ENCODE measurements around the gene GSG1.

The GSG1 gene

GRCh38 chr12:13099844-13100604, 3.4 kb downstream of the GSG1 start:
- no peaks in the 10 kb centered on the region for H3K9me3 ChIP-seq (ENCODE audit: control insufficient read depth, insufficient read depth, low read length)
- H3K27me3 ChIP-seq (ENCODE audit: control insufficient read depth, insufficient read depth, low read length): peaks cover 6% of the 10 kb centered on the region
- H3K4me1 ChIP-seq (ENCODE audit: control insufficient read depth, insufficient read depth, low read length): peaks cover 27% of the 10 kb centered on the region
- no peaks in the 10 kb centered on the region for H3K36me3 ChIP-seq (ENCODE audit: control insufficient read depth, insufficient read depth, low read length)
- peak overlapping the region; percentile 39 for H3K4me3 ChIP-seq (ENCODE audit: low read depth, low read length)
- no peak overlapping the region for H3K9ac ChIP-seq (ENCODE audit: low read depth, low read length)

DNA sequence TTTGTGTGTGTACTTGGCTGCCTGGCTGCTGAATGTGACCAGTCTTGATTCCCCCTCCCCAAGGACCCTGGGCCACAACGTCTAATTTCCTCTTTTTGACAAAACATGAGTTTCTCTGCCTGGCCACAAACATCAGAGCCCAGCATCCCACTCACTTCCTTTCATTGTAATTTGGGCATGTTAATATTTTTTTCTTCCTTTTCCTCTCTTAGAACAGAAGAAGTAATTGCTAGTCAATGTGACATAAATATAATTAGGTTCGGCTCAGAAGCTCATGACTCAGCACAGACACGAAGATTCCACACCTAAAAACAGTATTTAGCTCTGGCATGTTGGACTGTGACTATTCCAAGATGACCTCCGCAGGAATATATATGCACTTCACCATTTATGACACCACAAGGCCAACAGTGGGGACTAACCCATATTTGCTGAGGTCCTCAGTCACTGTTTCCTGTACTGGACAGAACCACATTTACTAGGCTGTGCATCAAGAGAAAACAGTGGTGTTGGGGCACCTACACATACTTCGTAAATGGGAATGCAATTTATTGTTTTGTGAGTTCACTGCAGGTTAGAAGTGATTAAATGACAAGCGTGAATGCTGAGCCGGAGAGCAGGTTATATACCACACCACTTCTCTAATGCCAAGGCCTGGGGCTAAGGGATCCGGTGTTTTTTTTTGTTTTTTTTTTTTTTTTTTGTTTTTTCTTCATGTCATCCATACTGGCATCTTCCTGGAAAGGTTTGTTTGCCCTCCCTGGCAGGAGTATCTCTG, 4.2 kb downstream of the GSG1 start:
- H3K9ac ChIP-seq (ENCODE audit: low read depth, low read length): no peak overlapping the region
- peaks cover 27% of the 10 kb centered on the region for H3K4me1 ChIP-seq (ENCODE audit: control insufficient read depth, insufficient read depth, low read length)
- no peaks in the 10 kb centered on the region for H3K9me3 ChIP-seq (ENCODE audit: control insufficient read depth, insufficient read depth, low read length)
- H3K4me3 ChIP-seq (ENCODE audit: low read depth, low read length): no peak overlapping the region
- H3K36me3 ChIP-seq (ENCODE audit: control insufficient read depth, insufficient read depth, low read length): no peaks in the 10 kb centered on the region
- H3K27me3 ChIP-seq (ENCODE audit: control insufficient read depth, insufficient read depth, low read length): peaks cover 6% of the 10 kb centered on the region

DNA sequence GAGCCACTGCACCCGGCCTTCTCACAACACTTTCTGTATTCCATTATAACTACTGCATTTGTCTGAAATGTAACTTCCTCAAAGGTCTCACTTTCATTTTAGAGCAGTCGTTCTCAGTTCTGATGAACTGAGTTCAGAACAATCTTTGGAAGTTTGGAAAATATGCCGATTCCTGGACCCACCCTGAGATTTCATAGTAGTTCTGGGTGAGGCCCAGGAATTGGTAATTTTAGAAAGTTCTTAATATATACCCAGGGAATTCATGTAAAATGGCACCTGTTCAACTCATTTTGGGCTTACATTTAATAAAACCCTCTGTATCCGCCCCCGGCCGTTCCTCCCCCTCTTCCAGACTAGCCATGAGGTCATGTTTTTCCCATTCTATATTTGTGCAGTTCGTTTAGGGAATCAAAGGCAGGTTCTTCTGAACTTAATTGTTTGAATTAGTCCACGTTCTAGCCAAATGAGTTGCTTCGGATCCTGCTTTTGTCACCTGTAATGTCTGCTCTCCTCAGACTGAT, 5.9 kb downstream of the GSG1 start:
- Histone ChIP-seq H3K36me3 (ENCODE audit: control insufficient read depth, insufficient read depth, low read length) (no peaks in the 10 kb centered on the region), H3K4me1 (ENCODE audit: control insufficient read depth, insufficient read depth, low read length) (peaks cover 21% of the 10 kb centered on the region), H3K27me3 (ENCODE audit: control insufficient read depth, insufficient read depth, low read length) (peaks cover 6% of the 10 kb centered on the region), H3K4me3 (ENCODE audit: low read depth, low read length) (no peak overlapping the region), H3K9me3 (ENCODE audit: control insufficient read depth, insufficient read depth, low read length) (no peaks in the 10 kb centered on the region), H3K9ac (ENCODE audit: low read depth, low read length) (no peak overlapping the region)

DNA sequence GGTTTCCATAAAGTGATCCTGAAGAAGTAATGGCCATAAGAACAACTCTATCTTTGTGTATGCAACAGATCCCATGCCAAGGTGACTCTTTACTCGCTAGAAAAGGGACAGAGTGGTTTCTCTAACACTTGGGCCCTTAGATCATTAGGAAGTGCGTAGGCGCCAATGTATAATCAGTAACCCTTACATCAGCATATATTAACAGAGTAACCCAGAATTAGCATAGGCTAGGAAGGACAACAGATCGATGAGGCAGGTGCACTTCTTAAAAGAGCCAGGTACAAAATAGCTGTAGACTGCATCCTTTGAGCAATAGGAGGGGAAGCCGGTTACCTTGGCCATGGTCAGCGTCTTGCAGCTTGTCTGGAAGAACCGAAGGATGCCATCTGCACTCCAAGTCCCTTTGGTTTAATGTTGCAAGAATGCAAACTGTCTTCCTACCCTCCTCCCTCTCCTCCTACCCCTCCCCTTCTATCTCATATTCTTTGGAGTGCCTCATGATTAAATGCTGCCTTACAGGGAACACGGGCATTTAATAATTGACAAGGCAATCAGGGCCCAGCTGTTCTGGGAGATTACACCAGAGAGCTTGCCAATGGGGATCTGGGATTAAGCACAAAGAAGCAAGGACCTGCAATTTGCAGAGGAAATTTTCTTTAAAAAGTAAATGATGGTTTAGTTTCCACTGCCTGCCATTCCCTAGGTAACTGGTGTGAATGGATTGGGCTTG, 8.0 kb downstream of the GSG1 start:
- Histone ChIP-seq H3K9me3 (ENCODE audit: control insufficient read depth, insufficient read depth, low read length) (no peaks in the 10 kb centered on the region), H3K36me3 (ENCODE audit: control insufficient read depth, insufficient read depth, low read length) (no peaks in the 10 kb centered on the region), H3K9ac (ENCODE audit: low read depth, low read length) (no peak overlapping the region), H3K4me1 (ENCODE audit: control insufficient read depth, insufficient read depth, low read length) (peaks cover 10% of the 10 kb centered on the region), H3K4me3 (ENCODE audit: low read depth, low read length) (no peak overlapping the region), H3K27me3 (ENCODE audit: control insufficient read depth, insufficient read depth, low read length) (no peaks in the 10 kb centered on the region)

GRCh38 chr12:13094367-13094766, 9.1 kb downstream of the GSG1 start:
- Histone ChIP-seq H3K4me1 (ENCODE audit: control insufficient read depth, insufficient read depth, low read length) (peaks cover 6% of the 10 kb centered on the region), H3K4me3 (ENCODE audit: low read depth, low read length) (no peak overlapping the region), H3K9me3 (ENCODE audit: control insufficient read depth, insufficient read depth, low read length) (no peaks in the 10 kb centered on the region), H3K36me3 (ENCODE audit: control insufficient read depth, insufficient read depth, low read length) (no peaks in the 10 kb centered on the region), H3K9ac (ENCODE audit: low read depth, low read length) (no peak overlapping the region), H3K27me3 (ENCODE audit: control insufficient read depth, insufficient read depth, low read length) (no peaks in the 10 kb centered on the region)

- H3K36me3 ChIP-seq (ENCODE audit: control insufficient read depth, insufficient read depth, low read length): no peaks in the 10 kb centered on the region
- H3K4me3 ChIP-seq (ENCODE audit: low read depth, low read length): no peak overlapping the region
- peaks cover 11% of the 10 kb centered on the region for H3K4me1 ChIP-seq (ENCODE audit: control insufficient read depth, insufficient read depth, low read length)
- H3K27me3 ChIP-seq (ENCODE audit: control insufficient read depth, insufficient read depth, low read length): no peaks in the 10 kb centered on the region
- no peak overlapping the region for H3K9ac ChIP-seq (ENCODE audit: low read depth, low read length)
- H3K9me3 ChIP-seq (ENCODE audit: control insufficient read depth, insufficient read depth, low read length): no peaks in the 10 kb centered on the region
Measured at GRCh38 chr12:13093848-13094220, 9.6 kb downstream of the GSG1 start.

DNA sequence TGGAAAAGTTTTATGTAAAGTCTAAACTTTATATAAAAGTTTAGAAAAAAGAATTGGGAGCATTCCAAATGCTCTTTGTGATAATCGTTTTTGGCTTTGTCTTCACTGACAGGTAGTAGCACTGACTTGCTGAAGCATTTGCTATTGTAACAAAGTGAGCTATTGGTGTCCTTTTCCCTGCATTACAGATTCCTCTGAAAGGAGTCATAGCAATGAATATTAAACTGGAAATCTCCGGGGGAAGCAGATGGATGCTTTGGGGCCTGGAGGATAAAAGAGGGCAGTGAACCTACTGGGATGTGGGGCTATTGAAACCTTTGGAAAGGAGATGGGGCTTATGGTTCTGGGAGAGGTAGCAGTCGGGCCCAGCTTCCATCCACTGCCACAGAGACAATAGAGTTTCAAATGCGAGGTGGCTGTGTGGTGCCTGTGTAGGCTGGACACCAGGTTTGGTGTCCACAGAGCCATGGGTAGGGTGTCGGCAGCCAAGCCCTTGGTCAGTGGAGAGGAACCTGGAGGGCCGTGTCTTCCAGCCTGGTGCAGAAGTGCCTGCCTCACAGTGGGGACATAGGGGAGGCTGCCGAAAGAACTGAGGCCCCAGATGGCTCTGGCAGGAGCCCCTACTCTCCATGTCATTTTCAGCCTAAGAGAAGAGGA, 10.1 kb downstream of the GSG1 start:
- Histone ChIP-seq H3K4me3 (ENCODE audit: low read depth, low read length) (no peak overlapping the region), H3K36me3 (ENCODE audit: control insufficient read depth, insufficient read depth, low read length) (no peaks in the 10 kb centered on the region), H3K9ac (ENCODE audit: low read depth, low read length) (no peak overlapping the region), H3K4me1 (ENCODE audit: control insufficient read depth, insufficient read depth, low read length) (peaks cover 12% of the 10 kb centered on the region), H3K9me3 (ENCODE audit: control insufficient read depth, insufficient read depth, low read length) (no peaks in the 10 kb centered on the region), H3K27me3 (ENCODE audit: control insufficient read depth, insufficient read depth, low read length) (no peaks in the 10 kb centered on the region)

- Histone ChIP-seq H3K27me3 (ENCODE audit: control insufficient read depth, insufficient read depth, low read length) (no peaks in the 10 kb centered on the region), H3K9me3 (ENCODE audit: control insufficient read depth, insufficient read depth, low read length) (no peaks in the 10 kb centered on the region), H3K4me3 (ENCODE audit: low read depth, low read length) (no peak overlapping the region)
Measured at GRCh38 chr12:13091832-13092231, 11.6 kb downstream of the GSG1 start.

GRCh38 chr12:13090054-13090453, 13.4 kb downstream of the GSG1 start:
- Histone ChIP-seq H3K27me3 (ENCODE audit: control insufficient read depth, insufficient read depth, low read length) (no peaks in the 10 kb centered on the region), H3K9ac (ENCODE audit: low read depth, low read length) (no peak overlapping the region), H3K9me3 (ENCODE audit: control insufficient read depth, insufficient read depth, low read length) (no peaks in the 10 kb centered on the region), H3K4me1 (ENCODE audit: control insufficient read depth, insufficient read depth, low read length) (peaks cover 24% of the 10 kb centered on the region), H3K4me3 (ENCODE audit: low read depth, low read length) (no peak overlapping the region), H3K36me3 (ENCODE audit: control insufficient read depth, insufficient read depth, low read length) (no peaks in the 10 kb centered on the region)

More at GRCh38 chr12:13091832-13092231, 11.6 kb downstream of the GSG1 start:
- H3K9ac ChIP-seq (ENCODE audit: low read depth, low read length): no peak overlapping the region
- H3K4me1 ChIP-seq (ENCODE audit: control insufficient read depth, insufficient read depth, low read length): peaks cover 24% of the 10 kb centered on the region
- no peaks in the 10 kb centered on the region for H3K36me3 ChIP-seq (ENCODE audit: control insufficient read depth, insufficient read depth, low read length)

DNA sequence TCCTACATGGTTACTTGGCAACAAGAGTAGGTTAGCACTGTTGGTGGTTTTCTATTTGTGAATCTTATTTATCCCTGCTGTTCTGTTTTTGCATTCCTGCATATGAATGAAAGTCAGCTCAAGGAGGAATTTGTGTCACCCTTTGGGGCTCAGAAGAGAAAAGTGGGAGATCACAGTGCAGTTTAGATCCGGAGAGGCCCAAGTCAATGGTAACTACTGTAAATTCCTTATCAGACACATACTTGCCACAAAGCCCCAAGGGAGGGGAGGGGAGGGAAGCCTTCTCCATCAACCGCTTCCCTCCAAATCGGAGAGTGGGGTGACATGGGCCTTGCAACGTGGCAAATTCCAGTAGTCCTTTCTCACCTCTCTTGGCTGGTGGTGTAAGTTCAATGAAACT, 15.0 kb downstream of the GSG1 start:
- H3K4me1 ChIP-seq (ENCODE audit: control insufficient read depth, insufficient read depth, low read length): peaks cover 24% of the 10 kb centered on the region
- H3K27me3 ChIP-seq (ENCODE audit: control insufficient read depth, insufficient read depth, low read length): no peaks in the 10 kb centered on the region
- H3K36me3 ChIP-seq (ENCODE audit: control insufficient read depth, insufficient read depth, low read length): no peaks in the 10 kb centered on the region
- no peaks in the 10 kb centered on the region for H3K9me3 ChIP-seq (ENCODE audit: control insufficient read depth, insufficient read depth, low read length)
- peak overlapping the region; percentile 30 for H3K4me3 ChIP-seq (ENCODE audit: low read depth, low read length)
- no peak overlapping the region for H3K9ac ChIP-seq (ENCODE audit: low read depth, low read length)

DNA sequence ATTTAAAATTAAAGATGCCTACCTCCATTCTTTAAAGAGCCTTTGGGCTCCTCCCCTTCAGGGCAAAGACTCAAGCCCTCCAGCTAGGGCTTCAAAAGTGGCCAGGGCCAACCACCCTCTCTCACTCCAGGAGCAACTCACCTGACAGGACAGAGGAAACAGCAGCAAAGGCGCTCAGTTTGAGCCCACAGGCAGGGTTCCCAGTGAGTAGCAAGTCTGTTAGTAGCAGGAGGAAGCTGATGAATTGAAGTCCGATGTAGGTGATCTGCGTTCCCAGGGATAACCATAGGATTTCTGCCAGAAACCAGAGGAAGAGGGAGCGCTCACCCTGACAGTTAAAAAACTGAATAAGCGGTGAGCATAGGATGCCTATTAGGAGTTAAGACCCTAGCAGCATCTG, 15.7 kb downstream of the GSG1 start:
- Histone ChIP-seq H3K27me3 (ENCODE audit: control insufficient read depth, insufficient read depth, low read length) (no peaks in the 10 kb centered on the region), H3K4me3 (ENCODE audit: low read depth, low read length) (peak overlapping the region; percentile 10), H3K4me1 (ENCODE audit: control insufficient read depth, insufficient read depth, low read length) (peaks cover 24% of the 10 kb centered on the region), H3K36me3 (ENCODE audit: control insufficient read depth, insufficient read depth, low read length) (no peaks in the 10 kb centered on the region), H3K9ac (ENCODE audit: low read depth, low read length) (no peak overlapping the region), H3K9me3 (ENCODE audit: control insufficient read depth, insufficient read depth, low read length) (no peaks in the 10 kb centered on the region)
